NCI-H226 (cell line): Measurements from ENCODE around the gene MRPL24.

Experiments used
- DNase-seq: peaks from one replicate; pipeline ENCODE4 v3.0.0-alpha.2; 2015

The MRPL24 gene

DNA sequence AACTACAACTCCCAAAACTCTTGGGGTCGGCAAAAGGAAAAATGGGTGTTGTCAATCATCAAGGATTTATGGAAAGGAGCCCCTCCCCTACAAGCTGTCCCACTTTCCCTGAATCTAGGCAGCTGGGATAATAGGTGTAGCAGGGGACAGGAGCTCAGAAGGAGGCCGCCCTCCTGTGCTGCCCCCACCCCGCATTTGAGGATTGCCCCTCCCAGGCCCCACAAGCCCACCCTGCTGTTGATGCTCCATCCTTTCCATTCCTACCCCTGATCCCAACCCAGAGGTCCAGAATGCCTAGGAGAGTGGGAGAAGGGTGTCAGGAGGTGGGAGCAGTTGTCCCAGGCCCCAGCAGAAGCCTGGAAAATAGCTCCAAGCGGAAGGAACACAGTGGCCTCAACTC lies 1.9 kb upstream of the MRPL24 start:
- DNase-seq = no peak

DNA sequence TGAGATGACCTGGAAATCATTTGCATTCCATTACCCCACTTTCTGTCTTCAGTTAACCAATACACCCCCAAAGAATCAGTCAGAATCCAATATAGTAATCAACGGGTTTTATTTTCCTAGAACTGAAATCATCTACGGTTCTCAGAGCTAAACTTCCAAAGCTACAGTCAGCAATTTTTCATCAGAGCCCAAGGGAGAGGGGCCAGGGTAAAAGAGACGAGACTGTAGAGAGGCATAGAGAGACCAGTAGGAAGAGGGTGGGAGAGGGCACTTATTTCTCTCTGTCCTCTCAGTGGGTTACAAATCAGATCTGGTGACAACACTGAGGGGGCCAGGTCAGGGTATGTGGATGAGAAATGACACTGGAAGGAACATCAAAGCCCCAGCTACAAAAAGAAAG lies 1.1 kb upstream of the MRPL24 start:
- DNase-seq = no peak

DNA sequence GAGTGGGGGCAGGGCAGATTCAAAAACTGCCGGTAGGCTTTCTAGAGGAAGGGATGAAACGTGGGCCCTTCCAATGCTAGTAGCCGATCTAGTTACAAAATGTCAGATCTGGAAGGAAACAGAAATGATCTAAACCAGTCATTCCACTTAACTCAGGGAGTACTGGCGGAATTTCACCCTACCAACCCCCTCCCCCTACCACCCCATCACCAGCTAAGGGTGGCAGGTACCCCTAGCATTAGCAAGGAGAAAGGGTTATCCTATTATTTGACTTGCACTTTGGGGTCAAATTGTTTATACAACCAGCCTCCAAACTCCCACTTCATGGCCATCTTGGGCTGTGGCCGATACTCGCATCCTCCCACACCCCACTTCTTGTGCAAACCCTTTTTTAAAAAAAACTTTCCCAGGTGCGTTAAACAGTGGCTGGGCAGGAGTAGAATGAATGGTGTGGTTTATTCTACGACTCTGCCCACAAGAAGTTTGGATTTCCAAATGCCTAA lies 644 bp upstream of the MRPL24 start:
- DNase-seq = no peak

DNA sequence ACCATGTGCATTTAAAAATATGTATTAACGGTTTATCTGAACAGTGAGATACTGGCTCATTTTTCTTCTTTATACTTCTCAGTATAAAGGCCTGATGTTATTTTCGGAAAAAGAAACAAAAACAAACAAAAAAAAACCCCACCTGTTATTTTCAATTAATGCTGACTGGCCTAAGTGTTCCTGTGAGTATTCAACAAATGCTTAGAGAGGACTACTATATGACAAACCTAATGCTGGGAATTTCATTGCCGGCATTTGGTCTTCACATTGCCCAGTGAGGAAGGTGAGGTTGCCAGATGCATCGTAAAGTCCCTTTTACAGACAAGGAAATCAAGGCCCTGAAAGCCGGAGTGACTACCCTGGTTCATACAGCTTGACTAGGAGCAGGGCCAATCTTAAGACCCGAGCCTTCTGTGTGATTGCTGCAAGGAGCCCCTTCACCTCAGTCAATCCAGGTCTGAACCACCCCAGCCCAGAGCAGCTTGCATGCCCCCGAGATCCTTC lies 599 bp downstream of the MRPL24 start:
- no peak for DNase-seq

DNA sequence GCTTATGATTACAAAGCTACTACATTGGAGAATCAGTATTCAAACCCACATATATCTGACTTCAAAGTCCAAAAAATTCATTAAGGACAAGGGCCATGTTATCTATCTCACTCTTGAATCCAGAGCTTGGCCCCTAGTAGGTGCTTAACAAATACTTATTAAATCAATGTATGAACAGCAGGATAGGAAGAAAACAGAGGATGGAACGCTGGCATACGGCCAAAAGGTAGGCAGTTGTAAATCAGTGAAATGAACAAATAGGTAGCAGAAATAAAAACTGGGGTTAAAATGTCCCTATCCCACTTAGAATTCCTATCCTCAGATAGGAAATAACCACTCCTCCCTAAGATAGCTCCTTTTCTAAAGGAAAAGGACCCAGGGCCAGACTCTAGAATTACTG lies 2.0 kb downstream of the MRPL24 start:
- no peak for DNase-seq

DNA sequence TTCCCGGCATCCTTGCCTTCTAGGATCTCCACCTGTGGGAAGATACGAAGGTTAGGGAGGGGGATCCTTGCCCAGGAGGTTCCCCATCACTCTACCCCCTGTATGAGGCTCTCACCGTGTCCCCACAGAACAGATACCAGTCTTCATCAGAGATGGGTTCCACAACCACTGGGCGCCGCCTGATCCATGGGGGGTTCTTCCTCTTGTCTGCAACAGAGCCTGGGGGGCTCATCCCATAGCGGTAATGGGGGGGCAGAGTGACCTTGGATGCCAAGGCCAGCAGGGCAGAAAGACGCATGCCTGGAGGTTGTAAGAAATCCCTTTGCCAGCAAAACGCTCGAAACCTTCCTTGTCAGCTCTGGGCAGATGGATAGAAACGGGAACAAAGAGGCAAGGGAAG lies 2.5 kb downstream of the MRPL24 start:
- no peak for DNase-seq

DNA sequence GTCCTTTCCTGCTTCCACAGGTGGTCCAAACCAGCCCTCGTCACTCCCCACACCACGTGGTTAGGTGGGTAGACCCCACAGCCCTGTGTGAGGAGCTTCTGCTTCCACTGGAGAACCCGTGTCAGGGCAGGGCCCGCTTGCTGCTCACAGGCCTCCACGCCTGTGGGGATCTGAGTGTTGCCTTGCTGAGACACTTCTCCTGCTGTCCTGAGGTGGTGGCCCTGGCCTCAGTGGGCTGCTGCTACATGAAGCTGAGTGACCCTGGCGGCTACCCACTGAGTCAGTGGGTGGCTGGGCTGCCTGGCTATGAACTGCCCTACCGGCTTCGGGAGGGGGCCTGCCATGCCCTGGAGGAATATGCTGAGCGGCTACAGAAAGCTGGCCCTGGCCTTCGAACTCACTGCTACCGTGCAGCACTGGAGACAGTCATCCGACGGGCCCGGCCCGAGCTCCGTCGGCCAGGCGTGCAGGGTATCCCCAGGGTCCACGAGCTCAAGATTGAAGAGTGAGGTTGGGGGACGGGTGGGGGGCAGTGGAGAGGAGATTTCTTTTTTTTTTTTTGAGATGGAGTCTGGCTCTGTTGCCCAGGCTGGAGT lies 6.8 kb downstream of the MRPL24 start:
- DNase-seq = no peak

DNA sequence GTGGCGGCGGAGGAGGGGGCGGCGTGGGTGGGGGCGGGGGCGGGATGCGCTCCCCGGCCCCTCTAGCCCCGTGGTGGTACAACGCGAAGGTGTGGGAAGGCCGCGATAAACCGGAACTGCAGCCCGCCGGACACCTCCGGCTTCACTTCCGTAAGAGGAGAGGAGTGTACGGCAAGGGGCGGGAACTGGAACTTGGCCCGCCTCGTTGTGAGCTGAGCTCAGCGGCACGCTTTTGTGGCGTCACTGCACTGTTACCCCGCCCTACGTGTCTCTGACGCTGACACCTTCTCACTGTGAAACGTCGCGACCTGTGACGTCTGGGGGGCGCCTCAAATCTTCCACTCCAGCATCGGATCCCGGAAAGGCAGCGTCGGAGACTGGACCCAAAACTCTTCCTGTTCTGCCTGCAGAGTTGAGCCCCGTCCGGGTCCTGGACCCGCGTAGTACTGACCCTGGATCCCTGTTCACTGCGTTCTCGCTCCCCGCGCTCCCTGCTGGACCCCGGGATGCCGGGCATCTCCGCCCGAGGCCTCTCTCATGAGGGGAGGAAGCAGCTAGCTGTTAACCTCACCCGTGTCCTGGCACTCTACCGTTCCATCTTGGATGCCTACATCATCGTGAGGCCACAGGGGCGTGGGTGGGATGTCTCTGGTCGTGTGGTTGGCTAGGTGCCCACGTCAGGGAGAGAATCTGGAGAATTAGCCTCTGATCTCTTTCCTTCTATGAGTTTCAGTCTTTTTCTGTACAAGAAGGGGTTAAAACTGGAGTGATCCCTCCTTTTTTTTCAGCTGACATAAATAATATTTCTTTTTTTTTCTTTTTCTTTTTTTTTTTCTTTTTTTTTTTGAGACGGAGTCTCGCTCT lies 12.1 kb downstream of the MRPL24 start, which contains the start of gene ISG20L2:
ISG20L2 (minus strand) TSS at position 168 of the 864 bp plus-strand sequence. CDS start 1,114 bp downstream, outside the sequence.
- peak; percentile 98 for DNase-seq

DNA sequence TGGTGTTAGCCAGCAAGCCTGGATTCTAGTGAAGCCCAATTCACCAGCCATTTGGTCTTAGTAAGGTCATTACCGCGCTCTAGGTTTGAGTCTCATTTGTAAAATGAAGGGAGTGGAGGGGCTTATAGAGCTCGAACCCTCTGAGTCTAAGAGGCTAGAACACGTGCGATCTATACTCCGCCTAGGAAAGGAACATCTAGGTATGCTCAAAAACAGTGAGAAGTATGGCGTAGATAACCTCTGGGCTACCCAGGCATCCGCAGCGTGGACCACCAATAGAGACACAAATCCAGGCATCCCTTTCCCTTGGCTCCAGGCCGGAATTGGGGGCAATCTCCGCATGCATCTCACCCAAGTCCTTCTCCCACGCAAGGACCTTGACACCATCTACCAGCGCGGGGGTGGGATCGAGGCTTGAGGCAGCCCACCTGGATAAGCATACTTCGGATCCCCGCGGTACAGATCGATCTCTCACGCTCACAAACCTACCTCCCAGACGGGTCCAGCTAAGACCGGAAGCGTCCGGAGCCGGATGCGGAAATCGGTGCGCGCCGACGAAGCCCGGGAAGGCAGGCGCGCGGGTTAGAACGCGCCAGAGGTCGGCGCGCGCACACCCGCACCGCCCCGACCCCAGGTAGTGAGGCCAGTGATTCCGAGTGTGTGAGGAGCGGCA lies 12.8 kb downstream of the MRPL24 start, which contains the start of gene METTL25B:
METTL25B (plus strand) TSS at position 544 of the 673 bp plus-strand sequence. CDS start 636 bp downstream, outside the sequence.
- peak; percentile 81 for DNase-seq

DNA sequence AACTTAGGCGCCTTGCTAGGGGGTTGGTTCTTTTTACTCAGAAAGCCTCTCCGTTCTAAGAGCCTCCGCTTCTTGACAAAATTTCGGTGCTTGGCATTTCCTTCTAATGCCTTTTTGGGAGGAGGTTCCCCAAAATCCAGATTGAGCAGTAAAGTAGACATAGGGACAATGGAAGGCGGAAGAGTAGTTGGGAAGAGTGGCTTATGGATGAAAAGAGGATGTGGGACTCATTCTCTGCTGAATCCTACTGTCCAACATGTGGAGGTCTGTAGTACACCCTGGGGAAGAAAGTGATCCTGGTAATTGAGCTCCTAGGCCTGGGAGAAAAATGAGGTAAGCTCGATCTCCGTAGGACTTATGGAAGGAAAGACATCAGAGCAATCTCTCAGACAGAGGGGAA lies 13.4 kb downstream of the MRPL24 start:
- no peak for DNase-seq

DNA sequence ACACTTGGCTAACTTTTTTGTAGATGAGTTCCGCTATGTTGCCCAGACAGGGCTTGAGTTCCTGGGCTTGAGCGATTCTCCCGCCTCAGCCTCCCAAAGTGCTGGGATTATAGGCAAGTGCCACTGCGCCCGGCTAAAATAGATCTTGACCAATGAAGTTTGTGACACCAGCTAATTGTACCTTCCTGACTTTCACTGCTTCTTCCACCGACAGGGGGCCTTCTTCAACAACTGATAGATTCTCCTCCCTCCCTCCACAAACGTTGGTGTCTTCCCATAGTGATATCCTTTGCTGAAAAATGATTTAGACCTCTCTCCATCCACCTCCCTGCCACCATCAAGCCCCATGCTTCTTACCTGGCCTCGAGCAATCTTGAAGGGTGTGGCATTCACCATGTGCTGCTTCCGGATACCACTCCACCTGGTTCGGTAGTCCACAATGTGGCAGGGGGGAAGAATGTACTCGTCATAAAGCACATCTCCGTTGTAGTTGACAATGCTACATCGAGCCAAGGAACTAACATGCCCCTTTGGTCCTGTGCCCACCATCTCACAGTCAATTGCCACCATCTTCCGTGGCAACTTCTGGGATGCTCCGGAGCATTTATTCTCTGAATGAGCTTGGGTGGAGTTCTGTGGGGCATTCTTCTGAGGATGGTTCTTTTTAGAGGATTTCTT lies 14.2 kb downstream of the MRPL24 start:
- peak; percentile 34 for DNase-seq

DNA sequence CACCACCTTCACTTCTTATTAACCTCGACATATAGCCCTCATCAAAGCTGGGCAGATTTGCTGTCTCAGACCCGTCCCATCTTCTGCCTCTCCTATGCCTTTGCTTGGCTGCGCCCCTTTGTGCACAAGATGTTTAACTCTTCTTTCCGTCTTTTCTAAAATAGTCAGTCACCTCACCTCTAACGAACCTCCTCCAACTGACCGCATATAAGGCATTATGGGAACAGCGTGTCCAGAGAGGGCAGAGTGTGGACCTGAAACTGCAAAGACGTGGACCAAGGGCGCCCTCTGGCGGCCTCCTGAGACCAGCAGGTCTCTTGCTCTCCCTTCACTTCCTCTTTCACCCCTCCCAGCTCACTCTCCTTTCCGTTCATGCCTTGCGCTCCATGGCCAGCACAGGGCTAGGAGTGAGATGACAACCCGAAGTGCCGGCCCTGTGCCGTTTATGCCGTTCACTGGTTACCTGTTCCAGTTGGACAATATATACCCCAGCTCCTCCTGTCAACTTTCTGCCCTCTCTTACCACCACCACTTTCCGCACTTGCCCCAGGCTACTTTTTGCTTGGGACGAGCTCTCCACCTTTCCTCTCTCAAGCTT lies 15.1 kb downstream of the MRPL24 start:
- DNase-seq = peak; percentile 72

DNA sequence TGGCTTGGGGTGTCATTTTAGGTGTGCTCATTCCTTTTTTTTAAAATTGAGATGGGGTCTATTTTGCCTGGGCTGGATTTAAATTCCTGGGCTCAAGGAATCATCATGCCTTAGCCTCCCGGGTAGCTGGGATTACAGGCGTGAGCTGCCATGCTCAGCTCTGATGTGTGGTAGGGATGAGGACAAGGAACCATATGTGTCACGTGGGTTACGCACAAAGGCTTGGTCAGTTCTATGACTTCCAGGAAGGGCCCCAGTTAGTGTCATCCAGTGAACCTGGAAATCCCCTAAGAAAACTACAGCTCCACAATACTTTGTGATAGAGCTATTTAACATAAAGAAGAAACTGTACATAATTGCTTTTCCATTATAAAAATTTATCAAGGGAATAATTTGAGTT lies 19.4 kb downstream of the MRPL24 start:
- DNase-seq = no peak

DNA sequence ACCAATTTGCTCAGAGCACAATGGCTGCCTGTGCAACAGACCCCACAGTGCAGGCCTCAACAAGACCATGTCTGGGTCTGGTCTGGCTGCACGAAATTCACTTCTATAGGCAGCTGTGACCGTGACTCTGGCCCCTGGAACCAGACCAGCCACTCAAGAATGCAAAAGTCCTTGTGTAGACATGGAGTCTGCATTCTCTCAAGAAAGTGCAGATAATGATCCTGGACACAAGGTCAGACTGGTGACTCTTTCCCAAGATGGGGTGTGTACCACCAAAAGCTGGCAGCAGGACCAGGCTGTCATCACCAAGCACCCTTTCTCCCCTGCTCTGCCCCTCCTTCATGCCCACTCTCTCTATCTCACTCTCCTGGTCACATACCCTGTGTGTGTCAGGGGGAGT lies 19.8 kb downstream of the MRPL24 start:
- no peak for DNase-seq

DNA sequence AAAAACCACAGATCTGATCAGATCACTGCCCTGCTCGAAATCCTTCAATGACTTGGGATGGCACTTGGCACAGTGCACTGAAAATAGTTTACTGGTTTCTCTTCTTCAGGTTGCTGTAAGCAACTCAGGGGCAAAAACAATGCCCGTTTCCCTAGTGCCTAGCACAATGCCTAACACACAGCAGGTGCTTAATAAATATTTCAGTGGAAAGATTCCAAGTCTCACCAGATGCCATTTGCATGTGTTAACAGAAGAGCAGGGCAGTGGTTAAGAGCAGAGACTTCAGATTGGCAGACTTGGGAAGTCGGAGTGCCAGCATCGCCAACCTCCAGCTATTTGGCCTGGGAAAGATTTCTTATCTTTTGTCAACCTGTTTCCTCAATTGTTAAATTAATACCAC lies 23.5 kb downstream of the MRPL24 start:
- peak; percentile 45 for DNase-seq

DNA sequence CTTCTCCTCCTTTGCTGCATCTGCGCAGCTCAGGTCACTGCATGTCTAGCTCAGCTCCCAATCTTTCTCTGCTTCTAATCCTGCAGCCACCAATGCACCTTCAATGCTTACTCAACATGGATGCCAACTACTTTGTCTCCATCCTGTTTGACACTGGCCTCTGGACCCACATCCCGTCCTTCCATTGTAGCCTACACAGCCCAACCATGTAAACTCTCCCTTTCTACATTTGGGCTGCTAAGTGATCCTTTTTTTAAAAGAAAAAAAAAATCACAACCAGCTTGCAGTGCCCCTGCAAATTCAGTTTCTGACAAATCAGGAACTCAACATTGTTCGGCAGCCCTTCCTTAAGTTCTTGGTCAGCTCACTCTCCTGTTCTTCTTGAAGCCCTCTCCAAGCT lies 26.1 kb downstream of the MRPL24 start:
- DNase-seq = no peak

DNA sequence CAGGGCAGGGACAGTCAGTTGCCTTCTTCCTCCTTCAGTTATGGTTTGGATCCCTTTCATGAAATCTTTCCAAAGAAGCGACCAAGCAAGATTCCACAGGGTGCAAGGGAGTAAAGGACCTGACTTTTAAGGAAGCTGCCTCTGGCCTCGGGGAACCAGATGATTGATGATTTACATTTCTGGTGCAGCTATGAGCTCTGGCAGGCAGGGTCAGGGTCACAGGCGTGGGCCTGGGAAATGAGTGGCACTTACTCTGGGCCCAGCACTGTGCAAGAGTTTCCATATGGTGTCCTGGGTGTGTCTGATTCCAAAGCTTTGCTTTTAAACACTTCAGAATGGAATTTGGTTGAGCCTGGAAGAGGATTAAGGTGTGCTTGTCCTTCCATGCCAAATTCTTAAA lies 28.3 kb downstream of the MRPL24 start:
- DNase-seq = peak; percentile 56

DNA sequence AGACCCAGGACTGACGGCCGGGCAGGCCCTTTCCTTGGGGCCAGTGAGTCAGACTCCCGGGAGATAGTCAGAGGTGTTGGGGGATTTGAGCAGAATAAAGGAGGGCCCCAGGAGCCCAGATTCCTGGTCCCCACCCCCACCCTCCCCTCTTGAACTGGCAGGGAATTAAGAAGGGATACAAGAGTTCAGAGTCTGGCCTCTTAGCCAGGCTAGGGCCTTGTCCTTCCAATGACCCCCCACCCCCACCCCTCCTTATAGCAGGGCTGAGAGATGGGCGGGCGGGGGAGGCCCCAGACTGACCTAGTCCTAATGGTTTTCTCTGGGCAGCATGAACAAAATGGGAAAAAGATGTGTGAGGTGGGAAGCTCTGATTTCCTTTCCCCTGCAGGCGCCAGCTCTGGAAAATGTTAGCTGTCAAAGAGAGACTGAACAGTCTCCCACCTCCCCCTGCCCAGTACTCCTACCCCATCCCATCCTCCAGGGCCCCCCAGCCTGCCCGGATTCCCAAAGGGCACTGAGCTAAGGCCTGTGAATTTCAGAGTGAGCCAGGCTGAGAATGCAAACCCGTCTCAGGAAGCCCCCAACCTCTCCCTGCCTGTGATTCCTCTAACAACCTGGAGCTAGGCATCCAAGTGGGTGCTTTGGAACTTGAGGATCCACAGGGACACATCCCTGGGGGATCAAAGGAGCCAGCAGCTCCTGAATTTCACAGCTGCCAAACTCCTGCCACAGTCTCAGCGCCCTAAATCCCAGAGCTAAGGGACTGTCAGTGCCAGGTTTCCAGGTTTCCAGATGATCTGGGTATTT lies 29.7 kb downstream of the MRPL24 start:
- DNase-seq = peak; percentile 71

DNA sequence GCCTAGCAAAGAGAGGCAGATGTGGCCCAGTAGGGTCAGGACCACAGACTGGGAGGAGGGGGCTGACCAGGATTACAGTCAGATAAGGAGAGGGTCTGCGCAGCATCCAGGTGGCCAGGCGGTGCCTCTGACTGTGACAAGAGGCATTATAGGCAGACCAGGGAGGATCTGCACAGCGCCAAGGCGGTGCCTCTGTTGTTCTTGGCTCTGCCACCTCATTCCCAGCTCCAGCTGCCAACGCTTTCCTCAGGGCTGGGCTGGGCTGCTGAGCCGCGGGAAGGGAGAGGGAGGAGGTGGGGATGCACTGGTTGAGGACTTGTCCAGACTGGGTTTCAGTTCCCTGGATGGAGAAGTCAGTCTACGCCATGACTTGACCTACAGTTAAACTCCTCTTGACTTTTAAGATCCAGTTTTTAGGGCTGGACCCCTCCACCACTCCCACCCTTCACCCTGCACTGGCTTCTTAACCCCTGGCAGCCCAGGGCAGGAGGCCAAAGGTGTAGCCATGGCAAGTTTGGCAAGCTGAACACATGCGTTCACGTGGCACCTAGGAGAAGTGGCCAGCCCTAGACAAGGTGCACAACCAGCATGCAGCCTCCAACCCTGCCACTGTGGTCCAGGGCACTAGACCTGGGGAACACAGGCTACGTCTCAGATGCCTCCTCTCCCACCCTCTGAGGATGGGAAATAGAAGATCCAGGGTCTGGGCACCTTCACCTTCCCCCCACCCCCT lies 31.0 kb downstream of the MRPL24 start:
- DNase-seq = peak; percentile 83

DNA sequence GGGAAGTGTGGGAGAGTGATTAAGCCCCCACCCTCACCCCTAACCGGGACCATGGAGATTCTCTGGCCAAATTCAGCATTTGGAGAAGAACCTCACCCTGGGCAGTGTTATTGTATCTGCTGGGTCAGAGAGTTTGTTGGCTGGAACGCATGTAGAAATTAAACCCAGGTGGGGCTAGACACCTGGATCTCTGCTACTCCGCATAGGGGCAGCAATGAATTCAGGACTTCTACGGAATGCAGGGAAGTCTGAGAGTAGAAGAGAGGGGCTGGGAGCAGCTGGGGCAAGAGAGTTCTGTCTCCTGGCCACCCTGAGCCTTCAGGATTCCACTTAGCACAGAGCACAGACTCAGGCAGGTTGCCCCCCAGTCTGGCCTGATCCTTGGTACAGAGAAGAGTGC lies 31.9 kb downstream of the MRPL24 start:
- no peak for DNase-seq

DNA sequence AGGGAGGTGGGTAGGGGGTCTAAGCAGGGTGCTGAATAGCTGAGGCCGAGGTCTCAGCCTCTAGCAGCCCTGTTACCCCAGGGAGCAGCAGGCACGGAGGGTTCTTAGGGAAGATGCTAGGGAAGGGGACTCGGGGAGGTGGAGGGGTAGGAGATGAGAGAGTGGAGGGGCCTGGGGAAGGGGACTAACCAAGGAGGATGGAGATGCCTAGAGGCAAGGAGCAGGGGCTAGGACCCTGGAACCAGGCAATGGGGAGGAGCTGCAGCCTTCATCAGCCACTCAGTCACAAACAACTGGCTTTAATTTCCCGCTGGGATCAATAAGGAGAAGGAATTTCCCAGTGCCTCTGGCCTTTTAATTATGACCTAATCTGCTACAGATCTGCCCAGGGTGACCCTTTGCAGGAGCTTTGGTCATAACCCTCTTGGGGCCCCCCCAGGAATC lies 32.6 kb downstream of the MRPL24 start:
- DNase-seq = no peak
